Measurements from ENCODE around the gene ANKS3. TPM values are rescaled to one million over a fixed set of nuclear protein-coding genes. Genes with fewer than 3 reads are reported as not detected.

ANKS3 gene
- polyA plus RNA-seq, 1 donor (not counting 4 experiments of a cell fraction or from before 2014, with no cell fraction given) = 11.7 TPM

DNA sequence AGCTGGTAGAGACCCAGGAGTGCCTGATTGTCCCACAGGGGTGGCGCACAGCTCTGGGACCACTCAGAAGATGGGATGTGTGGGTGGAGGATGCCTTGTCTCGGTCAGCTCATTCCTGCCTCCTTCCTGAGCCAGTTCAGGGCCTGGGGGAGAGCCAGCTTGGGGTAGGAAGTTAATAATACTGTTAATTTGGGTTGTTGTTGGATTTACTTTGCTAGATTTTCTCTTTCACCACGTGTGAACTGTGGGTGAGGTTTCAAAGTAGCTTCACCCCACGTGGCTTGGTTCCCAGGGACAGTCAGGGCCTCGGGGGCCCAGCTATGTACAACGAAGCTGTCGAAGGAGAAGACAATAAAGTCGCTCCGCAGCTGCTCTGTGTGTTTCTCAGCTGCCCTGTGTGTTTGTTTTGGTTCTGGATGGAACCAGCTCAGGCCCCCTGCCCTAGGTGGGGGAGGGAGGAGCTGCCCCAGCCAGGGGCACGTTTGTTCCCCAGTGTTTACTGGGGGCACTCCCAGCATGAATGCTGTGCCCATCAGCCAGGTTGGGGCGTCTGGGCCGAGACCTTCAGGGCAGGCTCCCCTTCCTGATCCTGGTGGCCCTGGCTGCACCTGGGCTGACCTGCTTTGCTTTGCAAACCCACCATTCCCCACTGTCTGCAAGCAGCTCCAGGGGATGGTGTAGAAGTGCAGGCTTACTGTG lies 38.4 kb downstream of the ANKS3 start:
- TF ChIP-seq, protein P1, sequence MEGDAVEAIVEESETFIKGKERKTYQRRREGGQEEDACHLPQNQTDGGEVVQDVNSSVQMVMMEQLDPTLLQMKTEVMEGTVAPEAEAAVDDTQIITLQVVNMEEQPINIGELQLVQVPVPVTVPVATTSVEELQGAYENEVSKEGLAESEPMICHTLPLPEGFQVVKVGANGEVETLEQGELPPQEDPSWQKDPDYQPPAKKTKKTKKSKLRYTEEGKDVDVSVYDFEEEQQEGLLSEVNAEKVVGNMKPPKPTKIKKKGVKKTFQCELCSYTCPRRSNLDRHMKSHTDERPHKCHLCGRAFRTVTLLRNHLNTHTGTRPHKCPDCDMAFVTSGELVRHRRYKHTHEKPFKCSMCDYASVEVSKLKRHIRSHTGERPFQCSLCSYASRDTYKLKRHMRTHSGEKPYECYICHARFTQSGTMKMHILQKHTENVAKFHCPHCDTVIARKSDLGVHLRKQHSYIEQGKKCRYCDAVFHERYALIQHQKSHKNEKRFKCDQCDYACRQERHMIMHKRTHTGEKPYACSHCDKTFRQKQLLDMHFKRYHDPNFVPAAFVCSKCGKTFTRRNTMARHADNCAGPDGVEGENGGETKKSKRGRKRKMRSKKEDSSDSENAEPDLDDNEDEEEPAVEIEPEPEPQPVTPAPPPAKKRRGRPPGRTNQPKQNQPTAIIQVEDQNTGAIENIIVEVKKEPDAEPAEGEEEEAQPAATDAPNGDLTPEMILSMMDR (optimal IDR thresholded peaks at IDR 0.05 in 1 of 3, IDR thresholded peaks at IDR 0.05 in 1 of 3, conservative IDR thresholded peaks at IDR 0.05 in 1 of 3; ENCODE audit: extremely low read depth in 1 of 3, insufficient read depth in 2 of 3, low read length in 3 of 3) = no peak
- no peak for TF ChIP-seq EZH2 (IDR thresholded peaks at IDR 0.05; ENCODE audit: low read length)
- Histone ChIP-seq H4K20me1 (ENCODE audit: control insufficient read depth, extremely low read depth, insufficient read depth, low read length) (no peaks in the 10 kb centered on the region), H3K4me3 (ENCODE audit: control insufficient read depth in 2 of 3, extremely low read depth in 1 of 3, insufficient read depth in 2 of 3, low read depth in 1 of 3, low read length in 3 of 3) (no peak overlapping the region), H3K36me3 (ENCODE audit: control insufficient read depth in 2 of 2, extremely low read depth in 1 of 2, insufficient read depth in 2 of 2, low read length in 2 of 2) (peaks cover 15 to 20% of the 10 kb centered on the region in 2 experiments), H3K27me3 (ENCODE audit: control insufficient read depth, extremely low read depth, insufficient read depth, low read length) (no peaks in the 10 kb centered on the region), H2AFZ (ENCODE audit: control insufficient read depth, low read length) (no peak overlapping the region), H3K27ac (ENCODE audit: control insufficient read depth, insufficient read depth, low read length) (no peak overlapping the region), H3K9me1 (ENCODE audit: control insufficient read depth, extremely low read depth, insufficient read depth, low read length) (no peaks in the 10 kb centered on the region), H3K79me2 (ENCODE audit: control insufficient read depth, insufficient read depth, low read length) (no peaks in the 10 kb centered on the region), H3K9ac (ENCODE audit: control insufficient read depth, extremely low read depth, insufficient read depth, low read length) (no peak overlapping the region), H3K4me1 (ENCODE audit: control insufficient read depth, extremely low read depth, insufficient read depth, low read length) (peaks cover 5% of the 10 kb centered on the region), H3K4me2 (ENCODE audit: control insufficient read depth, extremely low read depth, insufficient read depth, low read depth, low read length) (no peak overlapping the region), H3K9me3 (ENCODE audit: control insufficient read depth, low read depth, low read length) (no peaks in the 10 kb centered on the region)
- FAIRE-seq (no peak), DNase-seq (ENCODE audit: low read depth, low spot score) (no peak)
- dilution Hi-C loops (cut with MboI; ENCODE audit: extremely low pct_ligation_motif_present, low sequenced_read_pairs) = no loop called here

DNA sequence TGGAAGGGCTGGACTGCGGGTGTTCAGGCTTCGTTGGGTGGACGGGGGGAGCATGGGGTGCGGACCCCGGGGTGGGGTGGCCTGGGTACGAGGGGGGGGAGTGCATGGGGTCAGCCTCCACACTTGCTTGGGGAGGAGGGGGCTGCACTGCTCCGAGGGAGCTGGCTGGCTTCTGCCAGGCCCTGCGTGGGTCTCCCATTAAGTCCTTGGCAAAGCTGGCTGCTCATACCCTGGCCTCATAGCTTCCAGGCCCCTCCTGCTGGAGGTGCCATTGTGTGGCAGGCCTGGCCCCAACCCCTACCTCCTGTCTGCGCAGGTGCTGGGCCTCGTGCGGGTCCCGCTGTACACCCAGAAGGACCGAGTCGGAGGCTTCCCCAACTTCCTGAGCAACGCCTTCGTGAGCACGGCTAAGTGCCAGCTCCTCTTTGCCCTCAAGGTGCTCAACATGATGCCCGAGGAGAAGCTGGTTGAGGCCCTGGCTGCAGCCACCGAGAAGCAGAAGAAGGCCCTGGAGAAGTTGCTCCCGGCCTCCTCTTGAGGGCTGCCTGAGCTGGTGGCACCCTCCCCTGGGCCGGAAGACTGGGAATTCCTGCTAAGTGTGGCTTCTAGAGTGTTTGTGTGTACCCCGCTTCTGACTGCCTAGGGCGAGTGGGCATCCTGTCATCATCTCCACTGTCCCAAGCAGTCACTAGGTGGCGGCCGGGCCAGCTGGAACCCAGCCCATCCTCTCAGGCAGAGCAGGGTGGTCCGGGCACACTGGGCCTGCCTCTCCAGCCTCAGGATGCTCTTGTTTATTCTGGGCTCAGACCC lies 39.2 kb downstream of the ANKS3 start:
- TF ChIP-seq, protein P1 (optimal IDR thresholded peaks at IDR 0.05 in 1 of 3, IDR thresholded peaks at IDR 0.05 in 1 of 3, conservative IDR thresholded peaks at IDR 0.05 in 1 of 3; ENCODE audit: extremely low read depth in 1 of 3, insufficient read depth in 2 of 3, low read length in 3 of 3) = peak in 1 of 3 experiments; percentile 29
- TF ChIP-seq EZH2 (IDR thresholded peaks at IDR 0.05; ENCODE audit: low read length) = no peak
- no peaks in the 10 kb centered on the region for H3K9me3 ChIP-seq (ENCODE audit: control insufficient read depth, low read depth, low read length)
- peak; percentile 32 for FAIRE-seq

More for the DNA sequence above, 39.2 kb downstream of the ANKS3 start:
- Histone ChIP-seq H2AFZ (ENCODE audit: control insufficient read depth, low read length) (no peak overlapping the region), H3K27me3 (ENCODE audit: control insufficient read depth, extremely low read depth, insufficient read depth, low read length) (no peaks in the 10 kb centered on the region), H3K4me3 (ENCODE audit: control insufficient read depth in 2 of 3, extremely low read depth in 1 of 3, insufficient read depth in 2 of 3, low read depth in 1 of 3, low read length in 3 of 3) (peak overlapping the region; percentile 33 to 81 (median 80)), H3K4me1 (ENCODE audit: control insufficient read depth, extremely low read depth, insufficient read depth, low read length) (peaks cover 5% of the 10 kb centered on the region), H3K9me1 (ENCODE audit: control insufficient read depth, extremely low read depth, insufficient read depth, low read length) (no peaks in the 10 kb centered on the region), H3K4me2 (ENCODE audit: control insufficient read depth, extremely low read depth, insufficient read depth, low read depth, low read length) (peak overlapping the region; percentile 54), H4K20me1 (ENCODE audit: control insufficient read depth, extremely low read depth, insufficient read depth, low read length) (no peaks in the 10 kb centered on the region), H3K9ac (ENCODE audit: control insufficient read depth, extremely low read depth, insufficient read depth, low read length) (peak overlapping the region; percentile 15), H3K36me3 (ENCODE audit: control insufficient read depth in 2 of 2, extremely low read depth in 1 of 2, insufficient read depth in 2 of 2, low read length in 2 of 2) (peaks cover 11 to 20% of the 10 kb centered on the region in 2 experiments), H3K27ac (ENCODE audit: control insufficient read depth, insufficient read depth, low read length) (no peak overlapping the region), H3K79me2 (ENCODE audit: control insufficient read depth, insufficient read depth, low read length) (no peaks in the 10 kb centered on the region)
- dilution Hi-C loops (cut with MboI; ENCODE audit: extremely low pct_ligation_motif_present, low sequenced_read_pairs) = no loop called here
- DNase-seq (ENCODE audit: low read depth, low spot score) = no peak

Measured in keratinocyte (primary cell).